ENCODE results near the gene BNIP3.
"Not testable (repeated sequence)": the region's sequence is repeated elsewhere in the genome, so short reads cannot be mapped to it uniquely, and the experiment has no call there.

BNIP3 gene

DNA sequence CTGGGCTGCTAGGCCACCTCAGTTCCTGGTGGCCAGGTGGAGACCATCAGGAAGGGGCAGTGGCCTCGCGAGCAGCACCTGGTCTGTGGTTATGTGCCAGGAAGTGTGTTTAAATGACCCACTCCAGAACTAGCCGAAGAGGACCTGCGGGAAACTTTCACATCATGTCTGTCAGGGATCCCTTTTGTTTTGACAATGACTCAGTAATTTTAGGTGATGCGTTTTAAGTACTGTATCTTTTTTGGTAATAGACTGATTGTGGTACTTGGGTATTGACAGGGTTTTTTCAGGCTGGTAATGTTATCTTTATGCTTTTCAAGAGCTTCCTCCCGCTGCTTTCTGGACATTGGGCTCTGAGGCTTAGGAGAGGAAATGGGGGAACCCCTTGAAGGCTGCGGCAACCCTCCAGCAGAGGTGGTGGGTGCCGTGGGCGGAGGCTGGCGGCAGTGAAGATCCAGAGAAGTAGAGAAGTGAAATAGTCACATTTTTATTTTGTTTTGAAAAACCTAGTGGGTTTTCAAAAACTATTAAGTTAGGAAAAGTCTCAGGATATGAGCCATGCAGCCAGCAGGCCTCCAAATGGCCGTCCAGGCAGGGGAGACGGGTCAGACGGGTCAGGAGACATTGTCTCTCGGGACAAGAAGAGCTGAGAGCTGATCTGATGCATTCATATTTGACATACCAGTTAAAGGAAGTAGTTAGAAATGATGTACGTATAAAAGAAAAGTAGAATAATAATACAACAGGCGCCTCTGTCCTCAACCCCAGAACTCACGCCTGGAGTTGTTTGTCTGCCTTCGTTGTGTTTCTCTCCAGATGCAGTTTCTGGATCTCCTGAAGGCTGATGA, 53.3 kb downstream of the BNIP3 start:
- DNase-seq, result no peak

DNA sequence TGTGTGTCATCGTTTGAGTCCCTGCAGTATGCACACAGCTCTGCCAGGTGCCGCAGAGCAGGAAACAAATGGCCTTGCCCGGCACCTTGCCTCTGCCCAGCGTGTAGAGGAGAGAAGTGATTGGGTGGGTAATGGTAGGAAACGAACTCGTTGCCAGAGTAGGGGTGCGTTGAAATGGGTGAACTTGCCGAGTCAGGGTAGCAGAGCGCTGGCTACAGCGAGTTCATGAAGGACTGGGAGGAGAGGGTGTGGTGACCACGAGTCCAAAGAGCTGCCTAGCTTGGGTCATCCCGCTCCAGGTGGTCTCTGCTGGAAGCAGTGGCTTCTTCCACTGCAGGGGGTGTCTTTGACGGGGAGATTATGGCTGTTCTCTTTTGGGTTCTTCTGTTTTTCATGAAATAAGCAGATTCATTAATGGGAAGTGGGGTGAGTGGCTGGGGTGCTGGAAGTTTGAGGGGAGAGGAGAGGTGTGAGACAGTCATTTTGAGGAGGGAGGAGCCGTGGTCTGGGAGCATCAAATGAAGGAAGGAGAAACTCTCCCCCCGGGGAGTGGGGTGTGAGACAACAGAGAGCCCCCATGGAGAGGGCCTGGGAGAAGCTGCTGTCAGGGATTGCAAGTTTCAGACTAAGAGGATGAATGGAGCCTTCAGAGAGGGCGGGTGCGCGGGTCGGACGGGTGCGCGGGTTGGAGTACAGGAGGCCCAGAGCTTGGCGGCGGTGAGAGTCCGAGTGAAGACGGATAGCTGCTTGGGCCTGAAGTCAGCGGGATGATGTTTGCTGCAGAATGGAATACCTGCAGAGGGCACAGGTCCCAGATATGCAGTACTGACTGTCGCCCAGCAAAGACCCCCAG, 54.8 kb downstream of the BNIP3 start:
- DNase-seq, result no peak

DNA sequence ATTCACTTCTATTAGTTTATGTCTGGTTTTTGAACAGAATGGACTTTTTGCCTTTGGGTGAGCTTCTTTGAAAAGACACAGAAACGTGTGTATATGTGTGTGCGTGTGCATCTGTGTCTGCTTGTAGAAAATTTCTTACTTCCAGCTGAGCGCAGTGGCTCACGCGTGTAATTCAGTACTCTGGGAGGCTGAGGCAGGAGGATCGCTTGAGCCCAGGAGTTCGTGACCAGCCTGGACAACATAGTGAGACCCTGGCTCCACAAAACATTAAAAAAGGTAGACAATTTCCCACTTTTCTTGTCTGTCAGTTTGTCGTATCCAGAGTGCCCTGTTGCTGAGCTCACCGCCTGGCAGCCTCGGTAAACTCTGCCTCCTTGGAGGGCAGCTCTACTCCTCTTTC, 55.5 kb downstream of the BNIP3 start:
- DNase-seq, result no peak

DNA sequence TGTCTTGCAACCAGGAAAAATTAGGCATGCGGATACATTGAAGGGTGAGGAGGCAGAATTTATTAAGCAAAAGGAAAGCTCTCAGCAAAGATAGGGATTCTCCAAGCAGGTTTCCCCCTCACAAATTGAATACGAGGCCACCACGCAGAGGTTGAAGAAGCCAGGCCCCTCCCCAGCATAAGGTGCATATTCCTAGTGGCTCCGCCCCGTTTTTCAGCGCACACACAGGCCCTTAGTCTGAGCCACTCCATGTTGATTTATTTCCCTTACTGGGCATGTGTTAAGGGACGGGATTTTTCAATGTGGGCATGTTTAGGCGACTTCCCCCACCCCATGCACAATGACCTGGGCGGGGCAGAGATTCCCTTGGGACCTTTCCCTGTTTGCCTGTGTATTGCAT, 56.0 kb downstream of the BNIP3 start:
- no peak for DNase-seq

DNA sequence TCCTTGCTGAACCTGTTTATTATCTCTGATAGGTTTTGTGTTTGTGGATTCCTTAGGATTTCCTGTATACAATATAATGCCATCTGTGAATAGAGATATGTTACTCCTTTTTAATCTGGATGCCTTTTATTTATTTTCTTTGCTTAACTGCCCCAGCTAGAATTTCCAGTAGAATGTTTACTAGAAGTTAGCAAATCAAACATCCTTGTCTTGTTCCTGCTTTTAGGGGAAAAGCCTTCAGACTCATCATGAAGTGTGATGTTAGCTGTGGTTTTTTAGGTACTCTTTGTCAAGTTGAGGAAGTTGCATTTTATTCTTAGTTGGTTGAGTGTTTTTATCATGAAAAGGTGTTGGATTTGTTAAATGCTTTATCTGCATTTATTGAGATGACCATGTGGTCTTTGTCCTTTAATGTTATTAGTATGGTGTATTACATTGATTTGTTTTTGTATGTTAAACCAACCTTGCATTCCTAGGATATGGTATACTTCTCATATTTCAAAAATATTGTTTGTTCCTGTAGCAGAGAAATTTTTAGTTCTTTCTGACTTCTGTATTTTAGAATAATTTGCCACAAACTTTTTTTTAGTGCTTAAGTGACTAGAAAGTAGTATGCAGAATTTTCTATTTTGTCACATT, 56.6 kb downstream of the BNIP3 start:
- no peak for DNase-seq

DNA sequence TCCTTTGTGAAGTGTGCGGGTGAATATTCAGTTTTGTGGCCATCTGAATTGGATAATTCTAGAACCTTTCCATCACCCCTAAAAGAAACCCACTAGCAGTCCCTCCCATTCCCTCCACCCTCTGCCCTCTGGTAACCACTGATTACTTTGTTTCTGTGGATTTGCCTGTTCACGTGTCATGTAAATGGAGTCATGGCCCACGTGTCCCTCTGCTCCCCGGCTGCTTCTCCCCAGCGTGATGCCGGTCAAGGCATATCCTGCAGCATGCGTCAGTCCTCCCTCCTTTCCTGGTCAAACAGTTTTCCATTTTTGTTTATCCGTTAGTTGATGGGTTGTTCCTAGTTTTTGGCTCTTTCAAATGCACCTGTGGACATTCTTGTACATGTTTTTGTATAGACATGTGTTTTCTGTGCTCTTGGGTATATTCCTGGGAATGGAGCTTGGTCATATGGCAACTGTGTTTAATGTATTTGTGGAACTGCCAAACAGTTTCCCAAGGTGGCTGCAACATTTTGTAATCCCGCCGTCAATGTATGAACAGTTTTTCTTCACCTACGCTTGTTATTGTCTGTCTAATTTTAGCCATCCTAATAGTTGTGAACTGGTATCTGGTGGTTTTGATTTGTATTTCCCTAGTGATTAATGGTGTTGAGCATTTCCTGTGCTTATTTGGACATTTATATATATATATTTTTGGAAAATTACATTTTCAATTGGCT, 58.5 kb downstream of the BNIP3 start:
- no peak for DNase-seq

DNA sequence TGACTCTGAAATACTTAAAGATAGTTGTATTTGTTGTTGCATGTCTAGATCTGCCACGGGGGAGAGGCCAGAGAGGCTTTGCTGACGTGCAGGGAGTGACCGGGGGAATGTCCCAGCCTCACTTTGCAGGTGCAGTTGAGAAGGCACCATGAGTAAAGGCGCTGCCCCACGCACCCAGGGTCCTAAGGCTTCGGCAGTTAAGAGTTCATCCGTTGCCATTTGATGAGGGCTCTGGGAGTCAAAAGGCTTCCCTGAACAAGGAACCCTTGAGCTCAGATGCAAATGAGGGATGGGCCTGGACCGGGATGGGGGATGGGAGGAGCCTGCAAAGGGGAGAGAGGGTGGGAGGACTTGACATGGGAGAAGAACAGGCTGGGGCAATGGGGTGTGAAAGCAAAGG, 60.5 kb downstream of the BNIP3 start:
- no peak for DNase-seq

DNA sequence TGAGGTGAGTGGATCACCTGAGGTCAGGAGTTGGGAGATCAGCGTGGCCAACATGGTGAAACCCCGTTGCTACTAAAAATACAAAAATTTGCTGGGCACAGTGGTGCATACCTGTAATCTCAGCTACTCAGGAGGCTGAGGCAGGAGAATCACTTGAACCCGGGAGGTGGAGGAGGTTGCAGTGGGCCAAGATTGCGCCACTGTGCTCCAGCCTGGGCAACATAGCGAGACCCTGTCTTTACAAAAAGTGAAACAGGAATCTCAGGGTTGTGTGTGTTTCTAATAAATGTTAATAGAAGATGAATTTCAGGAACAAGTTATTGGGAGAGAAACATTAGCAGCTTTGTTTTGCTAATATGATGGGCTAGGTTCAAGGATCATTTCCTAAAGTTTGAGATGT, 61.0 kb downstream of the BNIP3 start:
- DNase-seq, result no peak

DNA sequence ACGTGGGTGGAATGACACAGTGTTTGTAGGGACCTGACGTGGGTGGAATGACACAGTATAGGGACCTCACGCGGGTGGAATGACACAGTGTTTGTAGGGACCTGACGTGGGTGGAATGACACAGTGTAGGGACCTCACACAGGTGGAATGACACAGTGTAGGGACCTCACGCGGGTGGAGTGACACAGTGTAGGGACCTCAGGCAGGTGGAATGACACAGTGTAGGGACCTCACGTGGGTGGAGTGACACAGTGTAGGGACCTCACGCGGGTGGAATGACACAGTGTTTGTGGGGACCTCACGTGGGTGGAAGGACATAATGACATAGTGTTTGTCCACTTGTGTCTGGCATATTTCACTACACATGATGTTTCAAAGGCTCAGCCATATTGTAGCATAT, 61.6 kb downstream of the BNIP3 start:
- no peak for DNase-seq

DNA sequence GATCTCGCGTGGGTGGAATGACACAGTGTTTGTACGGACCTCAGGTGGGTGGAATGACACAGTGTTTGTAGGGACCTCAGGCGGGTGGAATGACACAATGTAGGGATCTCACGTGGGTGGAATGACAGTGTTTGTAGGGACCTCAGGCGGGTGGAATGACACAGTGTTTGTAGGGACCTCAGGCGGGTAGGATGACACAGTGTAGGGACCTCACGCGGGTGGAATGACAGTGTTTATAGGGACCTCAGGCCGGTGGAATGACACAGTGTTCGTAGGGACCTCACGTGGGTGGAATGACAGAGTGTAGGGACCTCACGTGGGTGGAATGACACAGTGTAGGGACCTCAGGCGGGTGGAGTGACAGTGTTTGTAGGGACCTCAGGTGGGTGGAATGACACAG, 62.3 kb downstream of the BNIP3 start:
- DNase-seq, result not testable (repeated sequence)

Data from NCI-H1417 treated with DMSO at 0.1 percent for 48 hours (cell line).